Peyer's patch (tissue), 4 donors: ENCODE data around the gene MRPS24. TPM values are rescaled to one million over a fixed set of nuclear protein-coding genes. Genes with fewer than 3 reads are reported as not detected.
"Not testable (repeated sequence)": the region's sequence is repeated elsewhere in the genome, so short reads cannot be mapped to it uniquely, and the experiment has no call there.

Experiments used
- DNase-seq, 3 donors: peaks; one replicate each; pipeline ENCODE4 v3.0.0-alpha.2; 2017 to 2019
- H3K27ac ChIP-seq, 4 donors: fragments of 200-600 bp; sonication (generic); one replicate each; pipeline ENCODE4 v1.5.1; 2016 to 2019
- H3K27me3 ChIP-seq, 2 donors: fragments of 200-600 bp; sonication (generic); one replicate each; pipeline ENCODE4 v1.5.1; 2019
- H3K36me3 ChIP-seq, 3 donors: fragments of 200-600 bp; sonication (generic); one replicate each; pipeline ENCODE4 v1.5.1; 2016 to 2019
- H3K4me1 ChIP-seq, 4 donors: fragments of 200-600 bp; sonication (generic); one replicate each; pipeline ENCODE4 v1.5.1; 2016 to 2019
- H3K4me3 ChIP-seq, 4 donors: fragments of 200-600 bp; sonication (generic); 1 replicate in 3 of 4; 2 replicates in 1 of 4; pipeline ENCODE4 v1.5.1; 2016 to 2019; ENCODE audit warnings: mild to moderate bottlenecking in 1 of 4
- H3K9me3 ChIP-seq, 4 donors: fragments of 200-600 bp; sonication (generic); one replicate each; pipeline ENCODE4 v1.5.1; 2016 to 2019; ENCODE audit warnings: mild to moderate bottlenecking in 1 of 4
- POLR2A ChIP-seq, 2 donors: fragments of 450-650 bp; IDR thresholded peaks; one replicate each; pipeline ENCODE4 v1.5.1; 2017; ENCODE audit warnings: antibody characterized with exemption in 2 of 2, mild to moderate bottlenecking in 2 of 2, moderate library complexity in 2 of 2
- total RNA-seq, 4 donors: library from RNA; depleted of rRNA; stranded (reverse); fragments of >200 nt; gene quantifications; one replicate each; pipeline ENCODE4 v1.1.0, GENCODE V29; 2016
- TF ChIP-seq, protein P1 (sequence below), 6 experiments: fragments of 450-650 bp in 4 of 6; fragments of 200-600 bp in 2 of 6; sonication (generic) in 1 of 6; IDR thresholded peaks; one replicate each; pipeline ENCODE4 v1.5.1; 2017 to 2019; ENCODE audit warnings: antibody characterized with exemption in 6 of 6, mild to moderate bottlenecking in 3 of 6, moderate library complexity in 1 of 6

The MRPS24 gene
- total RNA-seq, 4 donors from 2014 or later = 66.9 to 121 (median 74.2) TPM

DNA sequence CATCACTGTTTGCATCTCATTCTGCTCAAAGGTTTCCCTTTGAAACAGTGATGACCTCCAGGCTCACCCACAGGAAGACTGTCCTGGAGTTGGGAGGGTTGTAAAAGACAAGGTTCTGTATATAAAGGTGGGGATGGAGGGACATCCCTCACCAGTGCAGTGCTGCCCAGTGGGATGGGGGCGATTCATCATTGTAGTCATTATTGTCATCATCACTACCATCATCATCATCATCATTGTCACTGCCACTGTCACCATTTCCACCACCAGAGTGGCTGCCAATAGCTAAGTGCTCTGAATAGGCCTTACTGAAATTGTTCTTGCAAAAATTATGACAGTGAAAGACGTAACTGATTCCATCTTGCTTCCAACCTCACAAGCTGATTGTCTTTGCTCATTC is 24.7 kb downstream of the MRPS24 start:
- no peak overlapping the region for H3K27ac ChIP-seq
- no peak for TF ChIP-seq POLR2A (IDR thresholded peaks at IDR 0.05)
- TF ChIP-seq, protein P1, sequence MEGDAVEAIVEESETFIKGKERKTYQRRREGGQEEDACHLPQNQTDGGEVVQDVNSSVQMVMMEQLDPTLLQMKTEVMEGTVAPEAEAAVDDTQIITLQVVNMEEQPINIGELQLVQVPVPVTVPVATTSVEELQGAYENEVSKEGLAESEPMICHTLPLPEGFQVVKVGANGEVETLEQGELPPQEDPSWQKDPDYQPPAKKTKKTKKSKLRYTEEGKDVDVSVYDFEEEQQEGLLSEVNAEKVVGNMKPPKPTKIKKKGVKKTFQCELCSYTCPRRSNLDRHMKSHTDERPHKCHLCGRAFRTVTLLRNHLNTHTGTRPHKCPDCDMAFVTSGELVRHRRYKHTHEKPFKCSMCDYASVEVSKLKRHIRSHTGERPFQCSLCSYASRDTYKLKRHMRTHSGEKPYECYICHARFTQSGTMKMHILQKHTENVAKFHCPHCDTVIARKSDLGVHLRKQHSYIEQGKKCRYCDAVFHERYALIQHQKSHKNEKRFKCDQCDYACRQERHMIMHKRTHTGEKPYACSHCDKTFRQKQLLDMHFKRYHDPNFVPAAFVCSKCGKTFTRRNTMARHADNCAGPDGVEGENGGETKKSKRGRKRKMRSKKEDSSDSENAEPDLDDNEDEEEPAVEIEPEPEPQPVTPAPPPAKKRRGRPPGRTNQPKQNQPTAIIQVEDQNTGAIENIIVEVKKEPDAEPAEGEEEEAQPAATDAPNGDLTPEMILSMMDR (IDR thresholded peaks at IDR 0.05) = no peak
- DNase-seq = peak in 1 of 3 donors; percentile 6
- H3K9me3 ChIP-seq = no peaks in the 10 kb centered on the region
- no peaks in the 10 kb centered on the region for H3K27me3 ChIP-seq
- no peaks in the 10 kb centered on the region for H3K4me1 ChIP-seq
- no peak overlapping the region for H3K4me3 ChIP-seq
- no peaks in the 10 kb centered on the region for H3K36me3 ChIP-seq

DNA sequence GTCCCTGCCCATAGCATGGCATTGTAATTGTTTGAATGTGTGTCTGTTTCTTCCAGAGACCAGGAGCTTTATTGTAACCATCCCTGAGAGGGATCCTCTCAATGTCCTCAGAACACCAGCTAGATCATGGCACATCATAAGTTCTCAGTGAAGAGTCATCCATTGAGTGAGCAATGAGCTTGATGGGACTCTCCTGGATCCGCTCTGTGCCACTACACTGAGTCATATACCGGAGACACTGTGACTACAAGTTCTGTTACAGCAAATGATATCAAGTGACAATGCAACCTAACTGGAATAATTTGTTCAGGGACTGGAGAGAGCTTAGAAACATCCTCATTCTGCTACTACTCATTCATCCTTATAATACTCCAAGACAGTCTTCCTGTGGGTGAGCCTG is 25.1 kb downstream of the MRPS24 start:
- TF ChIP-seq, protein P1 (IDR thresholded peaks at IDR 0.05) = no peak
- no peak for TF ChIP-seq POLR2A (IDR thresholded peaks at IDR 0.05)
- Histone ChIP-seq H3K4me1 (no peaks in the 10 kb centered on the region), H3K4me3 (no peak overlapping the region), H3K9me3 (no peaks in the 10 kb centered on the region), H3K27ac (no peak overlapping the region), H3K36me3 (no peaks in the 10 kb centered on the region), H3K27me3 (no peaks in the 10 kb centered on the region)
- DNase-seq = peak in 1 of 3 donors; percentile 13

DNA sequence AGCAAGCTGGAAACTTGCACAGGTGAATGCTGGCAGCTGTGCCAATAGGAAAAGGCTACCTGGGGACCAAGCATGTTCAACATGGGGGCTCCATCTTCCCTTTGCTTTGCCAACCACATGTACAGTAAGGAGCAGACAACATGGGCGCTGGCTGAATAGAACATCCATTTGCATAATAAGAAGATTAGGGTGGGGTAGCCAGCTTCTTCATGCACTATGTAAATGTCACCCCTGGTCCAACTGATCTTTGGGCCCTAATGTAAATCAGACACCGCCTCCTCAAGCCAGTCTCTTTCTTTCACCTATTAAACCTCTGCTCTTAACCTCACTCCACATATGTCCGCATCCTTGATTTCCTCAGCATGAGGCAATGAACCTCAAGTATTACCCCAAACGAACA is 26.0 kb downstream of the MRPS24 start:
- no peak for DNase-seq
- no peak overlapping the region for H3K27ac ChIP-seq
- H3K4me3 ChIP-seq = no peak overlapping the region
- no peak for TF ChIP-seq POLR2A (IDR thresholded peaks at IDR 0.05)
- no peaks in the 10 kb centered on the region for H3K9me3 ChIP-seq
- no peaks in the 10 kb centered on the region for H3K36me3 ChIP-seq
- no peaks in the 10 kb centered on the region for H3K27me3 ChIP-seq
- H3K4me1 ChIP-seq = no peaks in the 10 kb centered on the region

DNA sequence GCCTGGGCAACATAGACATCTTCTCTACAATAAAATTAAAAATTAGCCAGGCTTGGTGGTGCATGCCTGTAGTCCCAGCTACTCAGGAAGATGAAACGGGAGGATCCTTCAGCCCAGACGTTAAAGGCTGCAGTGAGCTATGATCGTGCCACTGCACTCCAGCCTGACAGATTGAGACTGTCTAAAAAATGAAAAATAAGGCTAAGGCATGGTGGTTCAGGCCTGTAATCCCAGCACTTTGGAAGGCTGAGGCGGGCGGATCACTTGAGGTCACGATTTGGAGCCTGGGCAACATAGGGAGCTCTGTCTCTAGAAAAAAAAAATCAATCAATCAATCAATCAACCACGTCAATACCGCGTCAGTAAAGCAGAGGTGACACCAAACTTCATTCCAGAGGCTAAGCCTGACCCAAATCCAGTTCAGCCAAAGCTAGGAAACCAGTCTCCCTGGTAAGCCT is 31.1 kb downstream of the MRPS24 start:
- TF ChIP-seq, protein P1 (IDR thresholded peaks at IDR 0.05) = no peak
- no peak for TF ChIP-seq POLR2A (IDR thresholded peaks at IDR 0.05)
- Histone ChIP-seq H3K4me1 (peaks cover 0 to 4% (median 0%) of the 10 kb centered on the region in 4 donors), H3K4me3 (no peak overlapping the region), H3K9me3 (no peaks in the 10 kb centered on the region), H3K36me3 (no peaks in the 10 kb centered on the region), H3K27me3 (no peaks in the 10 kb centered on the region), H3K27ac (no peak overlapping the region)
- no peak for DNase-seq

DNA sequence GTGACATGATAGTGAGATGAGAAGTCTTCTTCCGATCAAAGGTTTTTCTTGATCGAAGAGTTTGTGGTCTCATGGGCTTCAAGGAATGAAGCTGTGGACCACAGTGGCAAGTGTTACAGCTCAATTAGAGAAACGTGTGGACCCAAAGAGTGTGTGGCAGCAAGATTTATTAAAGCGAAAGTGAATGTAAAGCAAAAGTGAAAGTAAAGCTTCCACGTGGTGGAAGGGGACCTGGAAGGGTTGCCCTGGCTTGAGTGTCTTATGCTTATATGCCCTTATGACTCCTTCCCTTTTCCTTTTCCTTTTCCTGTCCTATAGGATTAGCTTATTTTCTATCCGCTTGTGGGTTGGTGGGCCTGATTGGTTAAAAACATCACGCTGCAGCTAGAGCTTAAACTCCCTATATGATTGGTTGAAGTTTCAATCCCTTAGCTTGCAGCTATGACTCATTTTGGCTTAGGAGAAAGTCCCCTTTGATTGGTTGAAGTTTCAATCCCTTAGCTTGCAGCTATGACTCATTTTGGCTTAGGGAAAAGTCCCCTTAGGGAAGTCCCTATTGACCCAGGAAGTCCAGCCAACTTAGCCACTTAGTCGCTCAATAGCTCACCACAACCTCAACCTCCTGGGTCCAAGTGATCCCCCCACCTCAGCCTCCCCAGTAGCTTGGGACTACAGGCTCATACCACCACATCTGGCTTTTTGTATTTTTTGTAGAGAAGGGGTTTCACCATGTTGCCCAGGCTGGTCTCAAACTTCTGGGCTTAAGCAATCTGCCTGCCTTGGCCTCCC is 34.7 kb downstream of the MRPS24 start:
- no peaks in the 10 kb centered on the region for H3K36me3 ChIP-seq
- TF ChIP-seq POLR2A (IDR thresholded peaks at IDR 0.05) = no peak
- TF ChIP-seq, protein P1 (IDR thresholded peaks at IDR 0.05) = no peak
- H3K9me3 ChIP-seq = peaks cover 0 to 4% (median 0%) of the 10 kb centered on the region in 4 donors
- H3K27ac ChIP-seq = peak overlapping the region in 2 of 4 donors; percentile 12 to 28
- peak in 1 of 3 donors; percentile 24 for DNase-seq
- peaks cover 0 to 4% (median 0%) of the 10 kb centered on the region in 4 donors for H3K4me1 ChIP-seq
- H3K27me3 ChIP-seq = no peaks in the 10 kb centered on the region
- peak overlapping the region; percentile 27 to 37 (median 32) for H3K4me3 ChIP-seq

DNA sequence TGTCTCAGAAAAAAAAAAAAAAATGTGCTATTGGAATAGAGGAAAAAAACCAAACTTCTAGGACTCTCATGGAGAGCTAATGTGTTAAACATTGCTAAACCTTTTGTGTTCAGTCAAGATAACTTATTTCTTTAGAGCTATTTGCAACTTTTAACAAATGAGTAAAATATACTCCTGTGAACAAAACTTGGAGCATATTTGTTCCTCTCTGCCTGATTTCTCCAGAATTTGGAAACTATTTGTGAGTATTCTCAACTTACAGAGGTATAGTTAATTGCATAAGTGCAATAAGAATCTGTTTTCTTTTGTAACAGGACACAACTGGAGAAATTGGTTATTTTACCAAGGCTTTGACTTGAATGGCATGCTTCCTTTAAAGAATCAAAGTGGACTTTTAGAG is 38.4 kb downstream of the MRPS24 start:
- not testable (repeated sequence) for H3K4me1 ChIP-seq, DNase-seq, H3K9me3 ChIP-seq, H3K27me3 ChIP-seq, H3K36me3 ChIP-seq, H3K4me3 ChIP-seq, H3K27ac ChIP-seq
